ENCODE data around the gene VPS35L.

- TF ChIP-seq EZH2 (IDR thresholded peaks at IDR 0.05; ENCODE audit: borderline replicate concordance) (no peak), CTCF (IDR thresholded peaks at IDR 0.05; ENCODE audit: poor library complexity) (no peak), EZH2phosphoT487 (IDR thresholded peaks at IDR 0.05; ENCODE audit: low read depth, severe bottlenecking, unreplicated experiment) (no peak)
Measured at GRCh38 chr16:19517424-19518089, 37.9 kb upstream of the VPS35L start.

Data from hepatocyte (in vitro differentiated cells).